Measurements from ENCODE around the gene PROM1. TPM values are rescaled to one million over a fixed set of nuclear protein-coding genes. Genes with fewer than 3 reads are reported as not detected.

PROM1 gene
- total RNA-seq, 6 donors from 2014 or later = 1.6 to 43.6 (median 4.3) TPM

- H3K27me3 ChIP-seq = no peaks in the 10 kb centered on the region
- no peak for TF ChIP-seq POLR2A (IDR thresholded peaks at IDR 0.05)
- TF ChIP-seq CTCF (IDR thresholded peaks at IDR 0.05) = no peak
- TF ChIP-seq POLR2AphosphoS5 (IDR thresholded peaks at IDR 0.05) = no peak
- no peak for TF ChIP-seq EP300 (IDR thresholded peaks at IDR 0.05)
- H3K27ac ChIP-seq = no peak overlapping the region
- no peaks in the 10 kb centered on the region for H3K9me3 ChIP-seq
- H3K4me1 ChIP-seq = no peaks in the 10 kb centered on the region
- no peak for ATAC-seq (ENCODE audit: low FRiP score in 2 of 2)
- no peaks in the 10 kb centered on the region for H3K36me3 ChIP-seq
- no peak overlapping the region for H3K4me3 ChIP-seq
- 78 to 86% methylated on average over 4 of the region's 4 CpGs for WGBS, 2 donors
- no peak for DNase-seq
These were observed 65.0 kb downstream of the PROM1 start for GRCh38 chr4:16018841-16019240.

GRCh38 chr4:16018061-16018676 is 65.7 kb downstream of the PROM1 start:
- Histone ChIP-seq H3K27ac (no peak overlapping the region), H3K27me3 (no peaks in the 10 kb centered on the region), H3K4me3 (no peak overlapping the region), H3K9me3 (no peaks in the 10 kb centered on the region), H3K4me1 (no peaks in the 10 kb centered on the region), H3K36me3 (no peaks in the 10 kb centered on the region)
- ATAC-seq (ENCODE audit: low FRiP score in 2 of 2) (peak in 1 of 2 donors; percentile 70), DNase-seq (peak; percentile 13 to 32)
- TF ChIP-seq EP300 (IDR thresholded peaks at IDR 0.05) = no peak
- WGBS, 2 donors = 74 to 78% methylated on average over 8 of the region's 8 CpGs

- 75 to 78% methylated on average over 2 of the region's 2 CpGs for WGBS, 2 donors
- H3K4me3 ChIP-seq = no peak overlapping the region
- no peak for ATAC-seq (ENCODE audit: low FRiP score in 2 of 2)
- no peak overlapping the region for H3K27ac ChIP-seq
- H3K4me1 ChIP-seq = no peaks in the 10 kb centered on the region
- H3K9me3 ChIP-seq = no peaks in the 10 kb centered on the region
- no peaks in the 10 kb centered on the region for H3K27me3 ChIP-seq
- no peaks in the 10 kb centered on the region for H3K36me3 ChIP-seq
- TF ChIP-seq POLR2AphosphoS5 (IDR thresholded peaks at IDR 0.05) (no peak), POLR2A (IDR thresholded peaks at IDR 0.05) (no peak), CTCF (IDR thresholded peaks at IDR 0.05) (no peak)
- DNase-seq = no peak
These were observed 67.3 kb downstream of the PROM1 start for GRCh38 chr4:16016536-16016935.

- Histone ChIP-seq H3K36me3 (no peaks in the 10 kb centered on the region), H3K4me3 (no peak overlapping the region), H3K27ac (no peak overlapping the region), H3K9me3 (no peaks in the 10 kb centered on the region), H3K4me1 (no peaks in the 10 kb centered on the region), H3K27me3 (no peaks in the 10 kb centered on the region)
- TF ChIP-seq CTCF (IDR thresholded peaks at IDR 0.05) (no peak), POLR2AphosphoS5 (IDR thresholded peaks at IDR 0.05) (no peak), POLR2A (IDR thresholded peaks at IDR 0.05) (no peak), EP300 (IDR thresholded peaks at IDR 0.05) (no peak)
- ATAC-seq (ENCODE audit: low FRiP score in 2 of 2) = no peak
- DNase-seq = no peak
- WGBS, 2 donors = 81 to 91% methylated on average over 6 of the region's 6 CpGs
These were observed 72.7 kb downstream of the PROM1 start for GRCh38 chr4:16011173-16011572.

- 86 to 88% methylated on average over 4 of the region's 4 CpGs for WGBS, 2 donors
- Histone ChIP-seq H3K36me3 (no peaks in the 10 kb centered on the region), H3K27ac (no peak overlapping the region), H3K4me1 (no peaks in the 10 kb centered on the region), H3K9me3 (no peaks in the 10 kb centered on the region), H3K4me3 (no peak overlapping the region), H3K27me3 (no peaks in the 10 kb centered on the region)
- ATAC-seq (ENCODE audit: low FRiP score in 2 of 2) (no peak), DNase-seq (no peak)
- TF ChIP-seq POLR2A (IDR thresholded peaks at IDR 0.05) (no peak), EP300 (IDR thresholded peaks at IDR 0.05) (no peak), POLR2AphosphoS5 (IDR thresholded peaks at IDR 0.05) (no peak), CTCF (IDR thresholded peaks at IDR 0.05) (no peak)
These were observed 74.7 kb downstream of the PROM1 start for GRCh38 chr4:16009153-16009552.
